MM.1S (cell line): ENCODE data around the gene SLC10A3.

Experiments
- DNase-seq: peaks from one replicate; pipeline ENCODE4 v3.0.0-alpha.2; 2015
- H2AFZ ChIP-seq: fragments of 300-600 bp; sonication (generic); 2 replicates; pipeline ENCODE4 v1.6.0; 2016; ENCODE audit warnings: antibody characterized with exemption, low read length
- H3F3A ChIP-seq: fragments of 300-600 bp; sonication (generic); 2 replicates; pipeline ENCODE4 v1.6.1; 2016; ENCODE audit warnings: mild to moderate bottlenecking, antibody characterized with exemption, low read length, moderate library complexity, mixed read lengths; ENCODE audit not compliant: insufficient read depth
- H3K27ac ChIP-seq: fragments of 300-600 bp; sonication (generic); 2 replicates; pipeline ENCODE4 v1.5.1; 2016; ENCODE audit warnings: mild to moderate bottlenecking, low read length
- H3K27me3 ChIP-seq: fragments of 300-600 bp; sonication (generic); replicated peaks from 2 replicates; pipeline ENCODE4 v1.6.0; 2016; ENCODE audit warnings: low read length; ENCODE audit not compliant: insufficient read depth
- H3K36me3 ChIP-seq: fragments of 300-600 bp; sonication (generic); replicated peaks from 2 replicates; pipeline ENCODE4 v1.6.1; 2016; ENCODE audit warnings: mild to moderate bottlenecking, low read length, mixed read lengths; ENCODE audit not compliant: insufficient read depth
- H3K4me1 ChIP-seq: fragments of 300-600 bp; sonication (generic); 2 replicates; pipeline ENCODE4 v1.6.1; 2016; ENCODE audit warnings: low read length, mixed read lengths
- H3K4me2 ChIP-seq: fragments of 300-600 bp; sonication (generic); 2 replicates; pipeline ENCODE4 v1.6.0; 2016; ENCODE audit warnings: low read depth, low read length
- H3K4me3 ChIP-seq: fragments of 300-600 bp; sonication (generic); 2 replicates; pipeline ENCODE4 v1.5.1; 2016; ENCODE audit warnings: low read length, mixed read lengths
- H3K79me2 ChIP-seq: fragments of 300-600 bp; sonication (generic); 2 replicates; pipeline ENCODE4 v1.6.1; 2016; ENCODE audit warnings: mixed run types, low read length, mixed read lengths
- H3K9ac ChIP-seq: fragments of 300-600 bp; sonication (generic); 2 replicates; pipeline ENCODE4 v1.6.1; 2016; ENCODE audit warnings: low read length, mixed read lengths
- H3K9me2 ChIP-seq: fragments of 300-600 bp; sonication (generic); replicated peaks from 2 replicates; pipeline ENCODE4 v1.6.1; 2016; ENCODE audit warnings: mild to moderate bottlenecking, low read length, mixed read lengths; ENCODE audit not compliant: insufficient read depth
- H3K9me3 ChIP-seq: fragments of 300-600 bp; sonication (generic); replicated peaks from 2 replicates; pipeline ENCODE4 v1.6.1; 2016; ENCODE audit warnings: mild to moderate bottlenecking, low read length, mixed read lengths; ENCODE audit not compliant: insufficient read depth
- H4K20me1 ChIP-seq: fragments of 300-600 bp; sonication (generic); 2 replicates; pipeline ENCODE4 v1.6.1; 2016; ENCODE audit warnings: mild to moderate bottlenecking, low read length, moderate library complexity, mixed read lengths; ENCODE audit not compliant: insufficient read depth
- EZH2 ChIP-seq: fragments of 300-600 bp; sonication (generic); optimal IDR thresholded peaks from 2 replicates; pipeline ENCODE3; 2017; ENCODE audit warnings: low read depth, mild to moderate bottlenecking, antibody characterized with exemption, low read length, mixed read lengths
- EZH2phosphoT487 ChIP-seq: fragments of 300-600 bp; sonication (generic); IDR thresholded peaks from 2 replicates; pipeline ENCODE4 v1.6.1; 2018; ENCODE audit warnings: antibody characterized with exemption, low read length
- TF ChIP-seq, protein P1 (sequence below): fragments of 300-600 bp; sonication (generic); IDR thresholded peaks from 2 replicates; pipeline ENCODE4 v1.5.1; 2016; ENCODE audit warnings: antibody characterized with exemption, low read length, mixed read lengths

The SLC10A3 gene

DNA sequence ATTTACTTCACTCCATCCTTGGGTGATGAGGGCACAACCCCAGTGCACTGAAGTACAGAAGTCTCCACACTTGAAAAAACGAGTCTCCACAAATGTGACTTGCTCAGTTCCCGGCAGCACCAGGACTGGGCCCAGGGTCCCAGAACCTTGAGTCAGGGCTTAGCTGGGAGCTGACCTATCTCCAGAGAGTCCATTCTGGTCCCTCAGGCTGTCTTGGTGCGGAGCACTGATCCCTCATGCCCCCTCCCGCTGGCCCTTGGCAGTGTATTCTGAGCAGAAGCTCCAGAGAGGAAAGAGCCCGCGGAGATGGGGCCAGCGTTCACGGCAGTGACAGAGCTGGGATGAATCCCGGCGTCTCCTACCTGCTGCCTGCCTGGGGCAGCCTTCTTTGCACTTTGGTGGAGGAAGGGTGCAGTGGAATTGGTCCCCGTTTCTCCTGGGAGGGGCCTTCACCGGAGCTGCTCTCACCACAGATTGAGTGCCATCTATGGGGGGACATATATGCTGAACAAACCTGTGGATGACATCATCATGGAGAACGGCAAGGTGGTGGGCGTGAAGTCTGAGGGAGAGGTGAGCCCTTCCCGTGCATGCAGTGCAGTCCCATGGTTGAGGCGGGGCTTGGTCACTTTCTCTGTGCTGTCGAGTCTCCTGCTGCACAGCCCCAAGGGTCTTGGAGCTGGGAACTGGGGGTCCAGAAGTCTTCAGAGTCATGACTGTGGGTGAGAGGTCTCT is 49.6 kb downstream of the SLC10A3 start:
- Histone ChIP-seq H3K36me3 (no peaks in the 10 kb centered on the region), H3F3A (peaks cover 8% of the 10 kb centered on the region), H3K9me2 (no peaks in the 10 kb centered on the region), H3K9me3 (no peaks in the 10 kb centered on the region), H3K79me2 (peaks cover 47% of the 10 kb centered on the region), H3K4me1 (0 out of 2 replicates have a peak, but pooled peaks cover 7% of the 10 kb centered on the region), H3K27me3 (no peaks in the 10 kb centered on the region), H4K20me1 (no peaks in the 10 kb centered on the region), H3K9ac (no peak overlapping the region), H2AFZ (no peak overlapping the region), H3K4me3 (no peak overlapping the region), H3K27ac (no peak overlapping the region), H3K4me2 (no peak overlapping the region)
- DNase-seq, result no peak
- no peak for TF ChIP-seq EZH2phosphoT487
- TF ChIP-seq, protein P1, sequence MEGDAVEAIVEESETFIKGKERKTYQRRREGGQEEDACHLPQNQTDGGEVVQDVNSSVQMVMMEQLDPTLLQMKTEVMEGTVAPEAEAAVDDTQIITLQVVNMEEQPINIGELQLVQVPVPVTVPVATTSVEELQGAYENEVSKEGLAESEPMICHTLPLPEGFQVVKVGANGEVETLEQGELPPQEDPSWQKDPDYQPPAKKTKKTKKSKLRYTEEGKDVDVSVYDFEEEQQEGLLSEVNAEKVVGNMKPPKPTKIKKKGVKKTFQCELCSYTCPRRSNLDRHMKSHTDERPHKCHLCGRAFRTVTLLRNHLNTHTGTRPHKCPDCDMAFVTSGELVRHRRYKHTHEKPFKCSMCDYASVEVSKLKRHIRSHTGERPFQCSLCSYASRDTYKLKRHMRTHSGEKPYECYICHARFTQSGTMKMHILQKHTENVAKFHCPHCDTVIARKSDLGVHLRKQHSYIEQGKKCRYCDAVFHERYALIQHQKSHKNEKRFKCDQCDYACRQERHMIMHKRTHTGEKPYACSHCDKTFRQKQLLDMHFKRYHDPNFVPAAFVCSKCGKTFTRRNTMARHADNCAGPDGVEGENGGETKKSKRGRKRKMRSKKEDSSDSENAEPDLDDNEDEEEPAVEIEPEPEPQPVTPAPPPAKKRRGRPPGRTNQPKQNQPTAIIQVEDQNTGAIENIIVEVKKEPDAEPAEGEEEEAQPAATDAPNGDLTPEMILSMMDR, result no peak
- TF ChIP-seq EZH2, result no peak

DNA sequence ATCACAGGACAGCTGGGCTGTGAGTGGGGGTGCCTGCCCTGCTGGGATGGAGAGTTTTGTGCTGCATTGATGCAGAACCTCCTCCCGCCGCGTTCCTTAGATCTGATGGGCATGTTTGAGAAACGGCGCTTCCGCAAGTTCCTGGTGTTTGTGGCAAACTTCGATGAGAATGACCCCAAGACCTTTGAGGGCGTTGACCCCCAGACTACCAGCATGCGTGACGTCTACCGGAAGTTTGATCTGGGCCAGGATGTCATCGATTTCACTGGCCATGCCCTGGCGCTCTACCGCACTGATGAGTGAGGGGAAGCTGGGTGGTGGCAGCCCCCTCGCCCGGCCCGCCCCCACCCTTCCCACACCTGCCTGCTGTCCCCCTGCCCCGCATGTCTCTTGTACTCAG is 50.6 kb downstream of the SLC10A3 start:
- Histone ChIP-seq H3K36me3 (no peaks in the 10 kb centered on the region), H3K79me2 (peaks cover 38% of the 10 kb centered on the region), H4K20me1 (no peaks in the 10 kb centered on the region)

DNA sequence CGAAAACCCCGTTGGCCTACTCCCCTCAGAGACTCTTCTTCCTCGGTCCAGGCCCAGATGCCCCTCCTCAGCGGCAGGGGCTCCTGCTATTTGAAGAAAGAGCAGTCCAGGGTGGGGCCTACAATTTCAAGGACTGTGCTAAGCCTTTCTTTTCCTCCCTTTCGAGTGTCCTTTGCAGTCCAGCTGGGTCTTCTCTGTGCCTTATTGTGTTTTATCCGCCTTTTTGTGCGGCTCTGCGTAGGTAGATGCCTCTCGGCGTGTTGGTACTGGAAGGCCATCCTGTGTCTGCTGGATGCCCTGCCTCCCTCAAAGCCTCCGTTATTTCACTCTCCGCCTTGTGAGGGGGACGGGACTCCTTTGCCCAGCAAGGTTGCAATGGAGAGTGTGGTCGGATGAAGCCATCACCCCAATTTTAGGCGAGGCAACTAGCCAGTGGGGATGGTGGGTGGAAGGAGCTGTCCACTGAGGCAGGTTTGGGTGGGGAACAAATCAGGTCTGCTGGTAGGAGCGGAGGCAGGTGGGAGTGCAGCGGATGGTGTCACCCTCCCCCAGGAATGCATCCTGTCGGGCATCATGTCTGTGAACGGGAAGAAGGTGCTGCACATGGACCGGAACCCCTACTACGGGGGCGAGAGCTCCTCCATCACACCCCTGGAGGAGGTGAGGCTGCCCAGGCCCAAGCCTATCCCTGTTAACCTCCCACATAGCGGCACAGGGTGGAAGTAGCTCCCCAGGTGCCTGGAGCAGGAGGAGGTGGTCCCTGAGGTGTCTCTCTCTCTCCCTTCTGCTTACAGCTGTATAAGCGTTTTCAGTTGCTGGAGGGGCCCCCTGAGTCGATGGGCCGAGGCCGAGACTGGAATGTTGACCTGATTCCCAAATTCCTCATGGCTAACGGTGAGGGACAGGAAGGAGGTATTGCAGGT is 52.2 kb downstream of the SLC10A3 start:
- Histone ChIP-seq H3K4me2 (peak overlapping the region; percentile 70), H2AFZ (no peak overlapping the region), H4K20me1 (no peaks in the 10 kb centered on the region), H3K9me3 (no peaks in the 10 kb centered on the region), H3K36me3 (no peaks in the 10 kb centered on the region), H3F3A (peaks cover 4% of the 10 kb centered on the region; the same call in 1 of the 2 replicates), H3K27me3 (no peaks in the 10 kb centered on the region), H3K9me2 (no peaks in the 10 kb centered on the region), H3K4me1 (0 out of 2 replicates have a peak, but pooled peaks cover 7% of the 10 kb centered on the region), H3K27ac (no peak overlapping the region), H3K79me2 (peaks cover 33% of the 10 kb centered on the region), H3K9ac (peak overlapping the region; percentile 31; the same call in 1 of the 2 replicates), H3K4me3 (peak overlapping the region; percentile 73)
- TF ChIP-seq, protein P1, result no peak
- TF ChIP-seq EZH2 (no peak), EZH2phosphoT487 (no peak)
- DNase-seq, result no peak

More for the DNA sequence above, 50.6 kb downstream of the SLC10A3 start:
- TF ChIP-seq EZH2phosphoT487 (no peak), EZH2 (no peak)
- TF ChIP-seq, protein P1, result no peak
- no peaks in the 10 kb centered on the region for H3K9me3 ChIP-seq
- no peak overlapping the region for H3K4me2 ChIP-seq
- H3K27ac ChIP-seq, result no peak overlapping the region
- no peak overlapping the region for H3K9ac ChIP-seq
- no peak for DNase-seq
- H3K9me2 ChIP-seq, result no peaks in the 10 kb centered on the region
- no peak overlapping the region for H3K4me3 ChIP-seq
- no peaks in the 10 kb centered on the region for H3K27me3 ChIP-seq
- no peak overlapping the region for H2AFZ ChIP-seq
- peaks cover 8% of the 10 kb centered on the region for H3F3A ChIP-seq
- H3K4me1 ChIP-seq, result 0 out of 2 replicates have a peak, but pooled peaks cover 7% of the 10 kb centered on the region
